ENCODE data around the gene PTPN11.

DNA sequence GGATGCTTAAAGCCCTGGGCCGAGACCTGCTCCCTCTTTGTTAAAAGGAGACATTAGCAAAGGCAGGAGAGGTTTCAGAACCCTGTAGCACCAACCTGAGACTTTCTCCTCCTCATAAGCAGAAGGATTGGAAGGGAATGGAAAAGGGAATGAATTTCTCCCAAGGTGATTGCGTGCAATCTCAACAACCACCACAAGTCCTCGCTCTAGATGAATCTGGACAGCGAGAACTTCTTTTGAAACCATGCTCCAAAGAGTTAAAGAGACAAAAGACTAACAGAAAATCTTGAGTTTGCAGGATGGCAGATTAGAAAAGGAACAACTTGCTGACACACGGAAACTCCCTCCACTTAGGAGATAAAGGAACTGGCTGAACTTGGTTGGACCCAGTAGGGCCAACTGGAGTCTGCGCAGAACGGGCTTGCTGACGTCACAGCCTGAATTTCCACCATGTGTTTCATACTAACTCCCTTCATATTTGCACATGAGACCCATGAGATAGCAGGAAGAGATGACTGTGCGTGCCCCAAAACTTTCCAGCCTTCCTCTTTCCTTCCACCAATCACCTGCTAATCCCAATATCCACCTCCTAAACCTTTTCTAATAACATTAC, 137.0 kb downstream of the PTPN11 start:
- TF ChIP-seq POLR2A (IDR thresholded peaks at IDR 0.05; ENCODE audit: control extremely low read depth in 1 of 2, low read depth in 2 of 2, low read length in 2 of 2) (no peak), SP2 (IDR thresholded peaks at IDR 0.05; ENCODE audit: low read length) (no peak), CBX8 (IDR thresholded peaks at IDR 0.05; ENCODE audit: borderline replicate concordance, low read depth, low read length) (no peak)
- TF ChIP-seq, protein P1, sequence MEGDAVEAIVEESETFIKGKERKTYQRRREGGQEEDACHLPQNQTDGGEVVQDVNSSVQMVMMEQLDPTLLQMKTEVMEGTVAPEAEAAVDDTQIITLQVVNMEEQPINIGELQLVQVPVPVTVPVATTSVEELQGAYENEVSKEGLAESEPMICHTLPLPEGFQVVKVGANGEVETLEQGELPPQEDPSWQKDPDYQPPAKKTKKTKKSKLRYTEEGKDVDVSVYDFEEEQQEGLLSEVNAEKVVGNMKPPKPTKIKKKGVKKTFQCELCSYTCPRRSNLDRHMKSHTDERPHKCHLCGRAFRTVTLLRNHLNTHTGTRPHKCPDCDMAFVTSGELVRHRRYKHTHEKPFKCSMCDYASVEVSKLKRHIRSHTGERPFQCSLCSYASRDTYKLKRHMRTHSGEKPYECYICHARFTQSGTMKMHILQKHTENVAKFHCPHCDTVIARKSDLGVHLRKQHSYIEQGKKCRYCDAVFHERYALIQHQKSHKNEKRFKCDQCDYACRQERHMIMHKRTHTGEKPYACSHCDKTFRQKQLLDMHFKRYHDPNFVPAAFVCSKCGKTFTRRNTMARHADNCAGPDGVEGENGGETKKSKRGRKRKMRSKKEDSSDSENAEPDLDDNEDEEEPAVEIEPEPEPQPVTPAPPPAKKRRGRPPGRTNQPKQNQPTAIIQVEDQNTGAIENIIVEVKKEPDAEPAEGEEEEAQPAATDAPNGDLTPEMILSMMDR (IDR thresholded peaks at IDR 0.05; ENCODE audit: control extremely low read depth in 1 of 3, insufficient read depth in 1 of 3, low read depth in 1 of 3, low read length in 3 of 3) = peak in 2 of 3 experiments; percentile 6 to 29; a peak in 2 of 4 replicates
